H1 (cell line): ENCODE data around the gene MYO1A. TPM values are rescaled to one million over a fixed set of nuclear protein-coding genes. Genes with fewer than 3 reads are reported as not detected.

Source experiments
- CTCF ChIA-PET: fragments of 300-600 bp; sonication (Branson Sonifier 250); formaldehyde crosslinking; loops from one replicate; lab custom pipeline; 2021; ENCODE audit not compliant: partially characterized antibody; lab: Charles Lee
- POLR2A ChIA-PET: fragments of 300-600 bp; sonication (Branson Sonifier 250); formaldehyde crosslinking; loops from one replicate; lab custom pipeline; 2021; ENCODE audit warnings: inconsistent platforms; ENCODE audit not compliant: partially characterized antibody; lab: Charles Lee
- DNase-seq, 2 experiments: peaks; one replicate each; pipeline versions ENCODE4 v3.0.0 to v3.0.0-alpha.2; 2010 to 2022; ENCODE audit warnings: low spot score in 2 of 2, low read depth in 1 of 2, mixed read lengths in 1 of 2
- FAIRE-seq: peaks from 2 replicates; lab custom pipeline; 2011; peaks lifted over from hg19 to GRCh38; lab: Jason Lieb, UNC
- H2AFZ ChIP-seq: 2 replicates; pipeline ENCODE4 v1.8.1; 2012; ENCODE audit warnings: low read length, inconsistent platforms
- H2AK5ac ChIP-seq: 2 replicates; pipeline ENCODE4 v1.6.1; 2013; ENCODE audit warnings: low read depth, low read length
- H2BK120ac ChIP-seq: replicated peaks from 2 replicates; pipeline ENCODE3; 2013; ENCODE audit warnings: low read depth, low read length, inconsistent platforms
- H2BK12ac ChIP-seq: 2 replicates; pipeline ENCODE4 v1.6.1; 2013; ENCODE audit warnings: low read depth, low read length
- H2BK15ac ChIP-seq: 2 replicates; pipeline ENCODE4 v1.6.1; 2013; ENCODE audit warnings: low read length
- H2BK20ac ChIP-seq: 2 replicates; pipeline ENCODE4 v1.6.1; 2013; ENCODE audit warnings: low read length
- H2BK5ac ChIP-seq: 2 replicates; pipeline ENCODE4 v1.6.1; 2013; ENCODE audit warnings: low read depth, low read length
- H3K14ac ChIP-seq: 2 replicates; pipeline ENCODE4 v1.6.1; 2013; ENCODE audit warnings: inconsistent platforms; ENCODE audit not compliant: insufficient read length
- H3K18ac ChIP-seq: 2 replicates; pipeline ENCODE4 v1.6.1; 2013; ENCODE audit warnings: low read length; ENCODE audit errors: extremely low read depth
- H3K23ac ChIP-seq: 2 replicates; pipeline ENCODE4 v1.6.1; 2013; ENCODE audit warnings: inconsistent platforms; ENCODE audit not compliant: insufficient read length
- H3K23me2 ChIP-seq: 2 replicates; pipeline ENCODE4 v1.6.1; 2013; ENCODE audit warnings: low read depth, low read length
- H3K27ac ChIP-seq: 2 replicates; pipeline ENCODE4 v1.6.1; 2011; ENCODE audit warnings: low read depth, low read length, inconsistent platforms
- H3K27me3 ChIP-seq, 4 experiments: replicated peaks in 1 of 4; 1 replicate in 1 of 4; 2 replicates in 3 of 4; pipeline versions ENCODE4 v1.6.1 to v1.8.1; 2011 to 2013; ENCODE audit warnings: low read length in 3 of 4, mild to moderate bottlenecking in 3 of 4, inconsistent platforms in 2 of 4, mixed read lengths in 2 of 4, moderate library complexity in 1 of 4; ENCODE audit not compliant: control insufficient read depth in 3 of 4, insufficient read depth in 3 of 4; ENCODE audit errors: extremely low read depth in 1 of 4
- H3K36me3 ChIP-seq, 4 experiments: 2 replicates each; pipeline versions ENCODE4 v1.6.1 to v1.8.1; 2011 to 2013; ENCODE audit warnings: mild to moderate bottlenecking in 4 of 4, low read length in 3 of 4, moderate library complexity in 2 of 4, control low read depth in 1 of 4, inconsistent platforms in 1 of 4; ENCODE audit not compliant: insufficient read depth in 4 of 4, control insufficient read depth in 2 of 4
- H3K4ac ChIP-seq: replicated peaks from 2 replicates; pipeline ENCODE3; 2013; ENCODE audit warnings: low read length, low read depth, mixed read lengths, inconsistent platforms; ENCODE audit not compliant: insufficient read length
- H3K4me1 ChIP-seq, 4 experiments: replicated peaks in 1 of 4; 1 replicate in 1 of 4; 2 replicates in 3 of 4; pipeline versions ENCODE4 v1.6.1 to v1.8.1; 2011 to 2013; ENCODE audit warnings: low read length in 3 of 4, inconsistent platforms in 2 of 4, mixed read lengths in 1 of 4; ENCODE audit not compliant: insufficient read depth in 4 of 4, control insufficient read depth in 3 of 4
- H3K4me2 ChIP-seq, 2 experiments: 2 replicates each; pipeline versions ENCODE4 v1.6.1 to v1.8.1; 2011 to 2013; ENCODE audit warnings: low read depth in 2 of 2, low read length in 2 of 2, control low read depth in 1 of 2, inconsistent platforms in 1 of 2, mild to moderate bottlenecking in 1 of 2; ENCODE audit not compliant: insufficient read depth in 1 of 2
- H3K4me3 ChIP-seq, 4 experiments: fragments of 200-600, 300-600 bp in 1 of 4; sonication (generic), shearing (Covaris generic), sonication (Bioruptor Twin) in 1 of 4; 2 replicates each; pipeline versions ENCODE4 v1.5.1 to v1.8.1; 2011 to 2016; ENCODE audit warnings: low read length in 4 of 4, low read depth in 3 of 4, control low read depth in 2 of 4, inconsistent platforms in 2 of 4, mild to moderate bottlenecking in 2 of 4, mixed read lengths in 1 of 4, moderate library complexity in 1 of 4; ENCODE audit not compliant: insufficient read depth in 2 of 4; ENCODE audit errors: extremely low read depth in 1 of 4
- H3K56ac ChIP-seq: replicated peaks from 2 replicates; pipeline ENCODE3; 2013; ENCODE audit warnings: low read depth, mild to moderate bottlenecking, mixed read lengths, low read length, inconsistent platforms; ENCODE audit not compliant: insufficient read length
- H3K79me1 ChIP-seq: 2 replicates; pipeline ENCODE4 v1.6.1; 2013; ENCODE audit warnings: low read depth, low read length, control low read depth
- H3K79me2 ChIP-seq, 2 experiments: 2 replicates each; pipeline versions ENCODE4 v1.6.1 to v1.8.1; 2012 to 2013; ENCODE audit warnings: low read length in 2 of 2, mild to moderate bottlenecking in 2 of 2, inconsistent platforms in 1 of 2; ENCODE audit not compliant: insufficient read depth in 2 of 2, control insufficient read depth in 1 of 2
- H3K9ac ChIP-seq, 4 experiments: replicated peaks in 1 of 4; 1 replicate in 1 of 4; 2 replicates in 3 of 4; pipeline versions ENCODE4 v1.6.1 to v1.8.1; 2011 to 2013; ENCODE audit warnings: low read depth in 3 of 4, low read length in 3 of 4, control low read depth in 2 of 4, mild to moderate bottlenecking in 2 of 4, moderate library complexity in 2 of 4, inconsistent platforms in 1 of 4; ENCODE audit errors: extremely low read depth in 1 of 4
- H3K9me3 ChIP-seq, 2 experiments: 2 replicates each; pipeline versions ENCODE4 v1.6.1 to v1.8.1; 2012 to 2013; ENCODE audit warnings: mild to moderate bottlenecking in 2 of 2, moderate library complexity in 2 of 2, control low read depth in 1 of 2, inconsistent platforms in 1 of 2, low read depth in 1 of 2, low read length in 1 of 2, mixed read lengths in 1 of 2; ENCODE audit not compliant: insufficient read depth in 2 of 2
- H4K20me1 ChIP-seq, 2 experiments: replicated peaks in 1 of 2; 2 replicates each; pipeline versions ENCODE3 to v1.8.1; 2011 to 2013; ENCODE audit warnings: inconsistent platforms in 2 of 2, low read length in 2 of 2, mild to moderate bottlenecking in 1 of 2; ENCODE audit not compliant: insufficient read depth in 2 of 2, control insufficient read depth in 1 of 2
- H4K5ac ChIP-seq: 2 replicates; pipeline ENCODE4 v1.6.1; 2013; ENCODE audit warnings: low read length, low read depth, mixed read lengths, inconsistent platforms; ENCODE audit not compliant: insufficient read length
- H4K8ac ChIP-seq: 2 replicates; pipeline ENCODE4 v1.8.0; 2013; ENCODE audit warnings: mild to moderate bottlenecking, moderate library complexity, low read length, inconsistent platforms; ENCODE audit not compliant: insufficient read depth; ENCODE audit errors: extremely low read depth
- H4K91ac ChIP-seq: replicated peaks from 2 replicates; pipeline ENCODE3; 2013; ENCODE audit warnings: low read length, mixed read lengths, inconsistent platforms; ENCODE audit not compliant: insufficient read length
- KDM5A ChIP-seq: fragments of 200-600 bp; IDR thresholded peaks from 2 replicates; pipeline ENCODE4 v1.7.1; 2012; ENCODE audit warnings: mild to moderate bottlenecking, low read length, inconsistent platforms, mixed read lengths
- WGBS, 2 experiments: shearing (Covaris generic) in 1 of 2; methylation state at CpG; one replicate each; pipeline versions ENCODE4 v1.1.6 to v1.1.7; 2013 to 2015; ENCODE audit warnings: low lambda C conversion rate in 2 of 2, mixed read lengths in 2 of 2, inconsistent platforms in 1 of 2, low coverage in 1 of 2, missing lambda C conversion rate in 1 of 2; ENCODE audit not compliant: insufficient replicate concordance in 2 of 2, insufficient coverage in 1 of 2, insufficient read length in 1 of 2; ENCODE audit errors: extremely low coverage in 1 of 2, missing lambda C conversion rate in 1 of 2; 5-methylcytosine and 5-hydroxymethylcytosine counted together
- polyA plus RNA-seq, 7 experiments: library from polyadenylated mRNA; depleted of rRNA in 3 of 7; stranded (reverse) in 5 of 7; unstranded in 2 of 7; fragments of >200 nt in 5 of 7; fragments of 200-250 nt in 2 of 7; gene quantifications; 1 replicate in 5 of 7; 2 replicates in 1 of 7; 4 replicates in 1 of 7; pipeline versions ENCODE4 v1.2.1 to v1.2.3, GENCODE V29; 2011 to 2013; ENCODE audit warnings: missing spikeins in 2 of 7, mixed read lengths in 2 of 7
- total RNA-seq: library from RNA; stranded (reverse); fragmentation: NEBNext Ultra II Directional; extraction: Animal tissue kit (Norgen Biotek cat#: 25700); gene quantifications from 2 replicates; pipeline ENCODE4 v1.2.1, GENCODE V29; 2021

MYO1A gene
- total and polyA plus RNA-seq, 2 of the 8 experiments (the other 6 are each of a cell fraction or from before 2014, with no cell fraction given): 0.54 to 0.77 TPM

GRCh38 chr12:57031789-57032188 lies 18.1 kb downstream of the MYO1A start:
- Histone ChIP-seq H3K23ac (no peak overlapping the region), H3K14ac (no peak overlapping the region), H4K20me1 (no peaks in the 10 kb centered on the region), H3K27ac (no peak overlapping the region), H2BK12ac (peak overlapping the region; percentile 60; the same call in 1 of the 2 replicates), H2BK5ac (peak overlapping the region; percentile 89; the same call in 1 of the 2 replicates), H3K9ac (no peak overlapping the region), H3K56ac (no peak overlapping the region), H3K4ac (no peak overlapping the region), H3K27me3 (no peaks in the 10 kb centered on the region), H4K5ac (peak overlapping the region; percentile 9), H2AFZ (peak overlapping the region; percentile 89), H2BK120ac (peak overlapping the region; percentile 84), H4K8ac (peak overlapping the region; percentile 63), H4K91ac (peak overlapping the region; percentile 98), H3K79me2 (no peaks in the 10 kb centered on the region), H3K4me2 (no peak overlapping the region), H3K79me1 (no peaks in the 10 kb centered on the region), H2BK20ac (0 out of 2 replicates have a peak overlapping the region, but pooled peaks have one; percentile 32), H3K18ac (no peak overlapping the region), H2BK15ac (no peak overlapping the region), H2AK5ac (no peak overlapping the region), H3K4me3 (no peak overlapping the region), H3K23me2 (no peaks in the 10 kb centered on the region; the same call in 1 of the 2 replicates), H3K9me3 (no peaks in the 10 kb centered on the region), H3K4me1 (peaks cover 0 to 8% (median 3%) of the 10 kb centered on the region in 4 experiments; a peak in 5 of 7 replicates), H3K36me3 (no peaks in the 10 kb centered on the region)
- CTCF ChIA-PET: interaction anchor here (0.6 to 6.5 kb wide), 22 partner anchors 10 to 274 kb away, joined by 3 to 51 read pairs (median 7); partner anchors contain the start of genes MYO1A, STAT6, TAC3 and ZBTB39
- DNase-seq (no peak), FAIRE-seq (no peak)
- WGBS, 2 experiments: 84% methylated on average over 7 of the region's 7 CpGs; no CpG with 5 or more reads in 1 of the 2 experiments
- TF ChIP-seq KDM5A: no peak
- POLR2A ChIA-PET: interaction anchor here (0.7 to 2.2 kb wide), 7 partner anchors 12 to 97 kb away, joined by 3 to 7 read pairs (median 5); partner anchors contain the start of genes LRP1 and TAC3
